ENCODE data around the gene SLIT3.

The SLIT3 gene

GRCh38 chr5:169190849-169191248 is 110.1 kb downstream of the SLIT3 start:
- H3K27ac ChIP-seq (ENCODE audit: low read length), result no peak overlapping the region
- peaks cover 0 to 4% of the 10 kb centered on the region in 2 donors for H3K36me3 ChIP-seq (ENCODE audit: control insufficient read depth in 1 of 2, insufficient read depth in 2 of 2, low read length in 2 of 2)
- no peaks in the 10 kb centered on the region for H3K9me3 ChIP-seq (ENCODE audit: control insufficient read depth in 1 of 2, low read length in 2 of 2)
- H3K4me1 ChIP-seq (ENCODE audit: control insufficient read depth in 1 of 2, insufficient read depth in 2 of 2, low read length in 2 of 2), result peaks cover 0 to 3% of the 10 kb centered on the region in 2 donors
- no peak overlapping the region for H3K4me3 ChIP-seq (ENCODE audit: low read depth in 1 of 2, low read length in 2 of 2)
- H3K27me3 ChIP-seq (ENCODE audit: low read depth, low read length), result no peaks in the 10 kb centered on the region

- no peak overlapping the region for H3K4me3 ChIP-seq (ENCODE audit: low read depth in 1 of 2, low read length in 2 of 2)
- H3K27ac ChIP-seq (ENCODE audit: low read length), result no peak overlapping the region
- H3K4me1 ChIP-seq (ENCODE audit: control insufficient read depth in 1 of 2, insufficient read depth in 2 of 2, low read length in 2 of 2), result no peaks in the 10 kb centered on the region
- H3K27me3 ChIP-seq (ENCODE audit: low read depth, low read length), result no peaks in the 10 kb centered on the region
- H3K9me3 ChIP-seq (ENCODE audit: control insufficient read depth in 1 of 2, low read length in 2 of 2), result no peaks in the 10 kb centered on the region
- no peaks in the 10 kb centered on the region for H3K36me3 ChIP-seq (ENCODE audit: control insufficient read depth in 1 of 2, insufficient read depth in 2 of 2, low read length in 2 of 2)
These were observed 115.3 kb downstream of the SLIT3 start for GRCh38 chr5:169185626-169186025.

DNA sequence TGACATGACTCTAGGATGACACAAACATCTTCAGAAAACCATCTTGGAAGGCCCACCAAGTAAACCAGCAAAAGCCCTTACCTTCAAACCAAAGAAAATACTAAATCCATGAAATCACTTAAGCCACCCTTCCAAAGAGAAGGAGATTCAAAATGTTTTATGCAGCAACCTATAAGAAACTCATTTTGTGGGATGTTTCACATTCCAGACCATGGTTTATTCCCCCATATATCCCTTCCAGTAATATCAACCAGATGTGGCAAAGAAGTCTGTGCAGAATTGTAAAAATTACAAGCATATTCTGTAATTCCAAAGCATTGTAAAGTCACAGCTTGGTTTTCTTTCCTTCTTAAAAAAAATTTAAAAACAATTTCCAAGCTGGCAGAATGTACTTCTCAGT is 117.4 kb downstream of the SLIT3 start:
- Histone ChIP-seq H3K27ac (ENCODE audit: low read length) (no peak overlapping the region), H3K36me3 (ENCODE audit: control insufficient read depth in 1 of 2, insufficient read depth in 2 of 2, low read length in 2 of 2) (no peaks in the 10 kb centered on the region), H3K9me3 (ENCODE audit: control insufficient read depth in 1 of 2, low read length in 2 of 2) (no peaks in the 10 kb centered on the region), H3K27me3 (ENCODE audit: low read depth, low read length) (no peaks in the 10 kb centered on the region), H3K4me3 (ENCODE audit: low read depth in 1 of 2, low read length in 2 of 2) (no peak overlapping the region), H3K4me1 (ENCODE audit: control insufficient read depth in 1 of 2, insufficient read depth in 2 of 2, low read length in 2 of 2) (no peaks in the 10 kb centered on the region)

GRCh38 chr5:169182797-169183196 is 118.1 kb downstream of the SLIT3 start:
- Histone ChIP-seq H3K4me1 (ENCODE audit: control insufficient read depth in 1 of 2, insufficient read depth in 2 of 2, low read length in 2 of 2) (no peaks in the 10 kb centered on the region), H3K9me3 (ENCODE audit: control insufficient read depth in 1 of 2, low read length in 2 of 2) (no peaks in the 10 kb centered on the region), H3K36me3 (ENCODE audit: control insufficient read depth in 1 of 2, insufficient read depth in 2 of 2, low read length in 2 of 2) (no peaks in the 10 kb centered on the region), H3K27me3 (ENCODE audit: low read depth, low read length) (no peaks in the 10 kb centered on the region), H3K27ac (ENCODE audit: low read length) (no peak overlapping the region), H3K4me3 (ENCODE audit: low read depth in 1 of 2, low read length in 2 of 2) (no peak overlapping the region)

GRCh38 chr5:169181814-169182213 is 119.1 kb downstream of the SLIT3 start:
- H3K4me1 ChIP-seq (ENCODE audit: control insufficient read depth in 1 of 2, insufficient read depth in 2 of 2, low read length in 2 of 2), result no peaks in the 10 kb centered on the region
- no peaks in the 10 kb centered on the region for H3K36me3 ChIP-seq (ENCODE audit: control insufficient read depth in 1 of 2, insufficient read depth in 2 of 2, low read length in 2 of 2)
- no peak overlapping the region for H3K4me3 ChIP-seq (ENCODE audit: low read depth in 1 of 2, low read length in 2 of 2)
- no peaks in the 10 kb centered on the region for H3K27me3 ChIP-seq (ENCODE audit: low read depth, low read length)
- H3K27ac ChIP-seq (ENCODE audit: low read length), result no peak overlapping the region
- no peaks in the 10 kb centered on the region for H3K9me3 ChIP-seq (ENCODE audit: control insufficient read depth in 1 of 2, low read length in 2 of 2)

DNA sequence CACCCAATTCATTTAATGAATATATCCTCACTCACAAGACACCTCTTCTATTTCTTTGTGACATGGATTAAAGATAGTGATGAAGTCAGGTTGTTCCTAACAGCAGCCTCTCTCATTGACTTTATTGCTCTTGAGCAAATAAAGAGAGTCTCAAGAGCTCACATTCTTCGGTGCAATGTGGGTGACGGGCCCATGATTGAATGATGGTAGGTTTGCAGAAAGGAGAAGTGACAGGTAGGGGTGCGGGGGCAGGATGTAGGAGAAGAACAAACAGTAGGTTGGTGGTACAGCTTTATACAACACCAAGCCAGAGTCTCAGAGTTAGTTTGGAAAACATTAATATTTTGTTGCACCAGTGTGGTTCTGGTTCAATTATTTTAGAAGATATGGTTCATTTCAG is 122.2 kb downstream of the SLIT3 start:
- Histone ChIP-seq H3K4me1 (ENCODE audit: control insufficient read depth in 1 of 2, insufficient read depth in 2 of 2, low read length in 2 of 2) (no peaks in the 10 kb centered on the region), H3K4me3 (ENCODE audit: low read depth in 1 of 2, low read length in 2 of 2) (no peak overlapping the region), H3K27ac (ENCODE audit: low read length) (no peak overlapping the region), H3K27me3 (ENCODE audit: low read depth, low read length) (no peaks in the 10 kb centered on the region), H3K36me3 (ENCODE audit: control insufficient read depth in 1 of 2, insufficient read depth in 2 of 2, low read length in 2 of 2) (peaks cover 0 to 4% of the 10 kb centered on the region in 2 donors), H3K9me3 (ENCODE audit: control insufficient read depth in 1 of 2, low read length in 2 of 2) (no peaks in the 10 kb centered on the region)

DNA sequence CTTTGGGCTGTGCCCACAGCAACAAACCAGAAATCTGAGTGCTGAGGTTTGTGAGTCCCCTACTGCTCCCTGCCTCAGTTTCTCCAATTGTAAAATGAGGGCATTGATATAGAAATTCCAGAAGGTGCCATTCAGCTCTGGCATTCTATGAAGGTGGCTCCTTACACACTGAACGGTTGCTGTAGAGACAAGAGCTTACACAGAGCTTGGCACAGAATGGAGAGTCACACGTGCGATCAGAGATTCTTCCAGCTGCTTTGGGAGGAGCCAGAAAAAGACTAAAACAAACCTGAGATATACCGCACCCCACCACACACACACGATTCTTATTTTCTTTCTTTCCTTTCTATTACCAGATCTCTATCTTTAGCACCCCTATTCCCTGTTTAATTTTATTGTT is 122.7 kb downstream of the SLIT3 start:
- Histone ChIP-seq H3K4me1 (ENCODE audit: control insufficient read depth in 1 of 2, insufficient read depth in 2 of 2, low read length in 2 of 2) (no peaks in the 10 kb centered on the region), H3K4me3 (ENCODE audit: low read depth in 1 of 2, low read length in 2 of 2) (no peak overlapping the region), H3K9me3 (ENCODE audit: control insufficient read depth in 1 of 2, low read length in 2 of 2) (no peaks in the 10 kb centered on the region), H3K27ac (ENCODE audit: low read length) (no peak overlapping the region), H3K36me3 (ENCODE audit: control insufficient read depth in 1 of 2, insufficient read depth in 2 of 2, low read length in 2 of 2) (peaks cover 0 to 4% of the 10 kb centered on the region in 2 donors), H3K27me3 (ENCODE audit: low read depth, low read length) (no peaks in the 10 kb centered on the region)

DNA sequence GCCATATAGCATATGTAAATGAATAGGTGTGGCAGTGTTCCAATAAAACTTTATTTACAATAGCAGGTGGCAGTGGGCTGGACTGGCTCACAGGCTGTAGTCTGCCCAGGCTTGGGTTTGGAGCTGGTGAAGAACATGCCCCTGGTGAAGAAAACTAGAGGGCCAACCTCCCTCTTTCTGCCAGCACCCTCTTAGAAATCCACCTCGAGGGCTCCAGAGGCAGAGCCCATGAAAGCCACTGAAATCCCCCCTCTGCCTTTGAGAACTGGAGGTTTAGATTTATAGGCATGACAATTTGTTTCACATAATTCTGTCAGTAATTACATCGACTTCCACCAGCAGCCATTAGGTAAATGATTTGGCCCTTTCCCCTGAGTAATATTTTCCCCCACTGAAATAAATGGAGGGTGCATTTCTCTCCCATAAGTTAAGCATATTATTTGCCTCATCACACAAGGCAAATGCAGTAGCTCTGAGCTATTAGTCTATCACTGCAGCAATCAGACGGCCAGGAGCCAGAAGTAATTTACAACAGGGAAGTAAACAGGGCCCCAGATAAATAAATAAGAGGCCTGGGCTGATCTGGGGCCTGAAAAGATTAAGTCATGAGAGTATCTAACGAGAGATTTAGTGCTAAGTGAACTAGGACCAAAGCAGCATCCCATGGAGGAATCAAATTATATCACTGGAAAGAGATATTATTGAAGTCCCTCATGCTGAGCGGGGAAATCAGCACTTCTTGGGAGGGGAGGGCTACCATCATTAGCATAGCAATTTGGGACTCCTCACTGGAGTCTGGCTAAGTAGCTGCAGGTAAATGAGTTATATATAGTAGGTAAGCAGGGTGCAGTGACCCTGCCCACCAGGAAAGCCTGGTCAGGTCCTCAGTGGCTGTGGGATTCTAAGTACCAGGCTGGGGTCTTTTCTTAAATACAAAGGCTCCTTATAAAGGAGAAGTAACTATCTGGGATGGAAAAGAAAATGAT is 123.9 kb downstream of the SLIT3 start:
- Histone ChIP-seq H3K27me3 (ENCODE audit: low read depth, low read length) (no peaks in the 10 kb centered on the region), H3K4me3 (ENCODE audit: low read depth in 1 of 2, low read length in 2 of 2) (no peak overlapping the region), H3K27ac (ENCODE audit: low read length) (no peak overlapping the region)

GRCh38 chr5:169175733-169176132 is 125.2 kb downstream of the SLIT3 start:
- no peaks in the 10 kb centered on the region for H3K27me3 ChIP-seq (ENCODE audit: low read depth, low read length)
- H3K9me3 ChIP-seq (ENCODE audit: control insufficient read depth in 1 of 2, low read length in 2 of 2), result no peaks in the 10 kb centered on the region
- H3K27ac ChIP-seq (ENCODE audit: low read length), result no peak overlapping the region
- H3K4me1 ChIP-seq (ENCODE audit: control insufficient read depth in 1 of 2, insufficient read depth in 2 of 2, low read length in 2 of 2), result no peaks in the 10 kb centered on the region
- peaks cover 0 to 4% of the 10 kb centered on the region in 2 donors for H3K36me3 ChIP-seq (ENCODE audit: control insufficient read depth in 1 of 2, insufficient read depth in 2 of 2, low read length in 2 of 2)
- no peak overlapping the region for H3K4me3 ChIP-seq (ENCODE audit: low read depth in 1 of 2, low read length in 2 of 2)

More for the DNA sequence above, 123.9 kb downstream of the SLIT3 start:
- Histone ChIP-seq H3K36me3 (ENCODE audit: control insufficient read depth in 1 of 2, insufficient read depth in 2 of 2, low read length in 2 of 2) (peaks cover 0 to 4% of the 10 kb centered on the region in 2 donors), H3K9me3 (ENCODE audit: control insufficient read depth in 1 of 2, low read length in 2 of 2) (no peaks in the 10 kb centered on the region), H3K4me1 (ENCODE audit: control insufficient read depth in 1 of 2, insufficient read depth in 2 of 2, low read length in 2 of 2) (no peaks in the 10 kb centered on the region)

DNA sequence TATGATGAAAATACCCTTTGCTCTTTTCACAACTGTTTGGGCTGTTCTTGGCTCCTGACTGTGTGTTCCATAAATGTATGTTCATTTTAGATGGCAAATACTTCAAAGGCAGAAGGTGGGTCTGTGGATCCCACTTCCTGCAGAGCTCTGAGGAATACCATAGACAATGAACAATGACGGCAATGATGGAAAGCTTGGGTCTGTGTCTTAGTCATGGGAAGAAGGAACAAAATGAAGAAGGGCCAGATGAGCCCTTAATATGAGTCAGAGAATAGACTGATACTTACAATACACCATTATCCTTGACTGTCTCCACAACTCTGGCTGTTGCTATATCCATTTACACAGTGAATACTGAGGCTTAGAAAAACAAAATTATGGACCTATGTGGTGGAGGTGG is 126.0 kb downstream of the SLIT3 start:
- Histone ChIP-seq H3K4me3 (ENCODE audit: low read depth in 1 of 2, low read length in 2 of 2) (no peak overlapping the region), H3K27me3 (ENCODE audit: low read depth, low read length) (no peaks in the 10 kb centered on the region), H3K27ac (ENCODE audit: low read length) (no peak overlapping the region), H3K9me3 (ENCODE audit: control insufficient read depth in 1 of 2, low read length in 2 of 2) (no peaks in the 10 kb centered on the region), H3K36me3 (ENCODE audit: control insufficient read depth in 1 of 2, insufficient read depth in 2 of 2, low read length in 2 of 2) (peaks cover 0 to 4% of the 10 kb centered on the region in 2 donors), H3K4me1 (ENCODE audit: control insufficient read depth in 1 of 2, insufficient read depth in 2 of 2, low read length in 2 of 2) (no peaks in the 10 kb centered on the region)

DNA sequence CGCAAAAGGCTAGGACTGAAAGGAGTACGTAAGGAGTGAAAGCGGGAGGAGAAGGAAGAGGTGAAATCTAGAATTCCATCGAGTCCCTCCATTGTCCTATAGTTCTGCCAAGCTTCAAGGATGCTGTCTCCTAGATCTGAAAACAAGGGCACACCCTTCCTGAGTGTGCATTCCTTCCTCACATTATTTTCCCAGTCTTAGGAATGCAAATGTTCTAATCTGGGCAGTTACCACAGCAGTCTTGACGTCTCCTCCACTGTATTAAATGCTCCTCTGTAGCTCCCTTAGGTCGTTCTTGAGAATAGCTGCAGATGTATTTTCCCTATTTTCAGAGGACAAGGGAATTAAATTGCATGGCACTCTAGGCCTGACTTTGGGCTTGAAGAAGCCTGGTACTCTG is 127.6 kb downstream of the SLIT3 start:
- Histone ChIP-seq H3K27me3 (ENCODE audit: low read depth, low read length) (no peaks in the 10 kb centered on the region), H3K27ac (ENCODE audit: low read length) (no peak overlapping the region), H3K9me3 (ENCODE audit: control insufficient read depth in 1 of 2, low read length in 2 of 2) (no peaks in the 10 kb centered on the region), H3K4me1 (ENCODE audit: control insufficient read depth in 1 of 2, insufficient read depth in 2 of 2, low read length in 2 of 2) (peaks cover 0 to 2% of the 10 kb centered on the region in 2 donors), H3K4me3 (ENCODE audit: low read depth in 1 of 2, low read length in 2 of 2) (no peak overlapping the region), H3K36me3 (ENCODE audit: control insufficient read depth in 1 of 2, insufficient read depth in 2 of 2, low read length in 2 of 2) (peaks cover 0 to 4% of the 10 kb centered on the region in 2 donors)
